ENCODE data around the gene RELN.

- TF ChIP-seq CTCF (tag by site-specific recombination; IDR thresholded peaks at IDR 0.05) (no peak), GLIS1 (tag by site-specific recombination; IDR thresholded peaks at IDR 0.05) (no peak)
Measured at GRCh38 chr7:103525937-103526336, 463.5 kb downstream of the RELN start.

All from HEK293 (cell line).